Activated T-cell treated with anti-CD3 and anti-CD28 coated beads, Interleukin-2, amount 50 U/mL, for 48 hours (primary cell): ENCODE measurements around the gene SLBP.
A peak's percentile ranks its signal among the peaks of the same experiment; 100 is the strongest.
"Not testable (repeated sequence)": the region's sequence is repeated elsewhere in the genome, so short reads cannot be mapped to it uniquely, and the experiment has no call there.

Source experiments
- DNase-seq, 2 experiments: peaks; one replicate each; pipeline ENCODE4 v3.0.0-alpha.2; 2020

Gene SLBP

GRCh38 chr4:1708581-1708980 is 3.5 kb downstream of the SLBP start:
- no peak for DNase-seq

- DNase-seq = no peak
Observed at GRCh38 chr4:1706358-1706757, 5.8 kb downstream of the SLBP start.

GRCh38 chr4:1705732-1706131 is 6.4 kb downstream of the SLBP start:
- no peak for DNase-seq

- DNase-seq = no peak
Observed at GRCh38 chr4:1703867-1704266, 8.3 kb downstream of the SLBP start.

GRCh38 chr4:1701671-1702070 is 10.4 kb downstream of the SLBP start:
- DNase-seq = not testable (repeated sequence)

GRCh38 chr4:1695913-1696312 is 16.2 kb downstream of the SLBP start:
- no peak for DNase-seq

- peak; percentile 76 to 81 for DNase-seq
Observed at GRCh38 chr4:1693131-1693896, 18.8 kb downstream of the SLBP start.

GRCh38 chr4:1691737-1692373 is 20.3 kb downstream of the SLBP start:
- DNase-seq = no peak

GRCh38 chr4:1690698-1691097 is 21.4 kb downstream of the SLBP start:
- DNase-seq = no peak

- DNase-seq = no peak
Observed at GRCh38 chr4:1686440-1687036, 25.6 kb downstream of the SLBP start.

- DNase-seq = no peak
Observed at GRCh38 chr4:1685235-1686150, 26.6 kb downstream of the SLBP start.

- peak; percentile 96 to 98 for DNase-seq
Observed at GRCh38 chr4:1684506-1685234, 27.4 kb downstream of the SLBP start.

- DNase-seq = peak in 1 of 2 experiments; percentile 51
Observed at GRCh38 chr4:1683736-1684505, 28.2 kb downstream of the SLBP start, which contains the start of gene FAM53A. TSS of gene FAM53A (minus strand) at chr4:1684313. CDS start at chr4:1668741, 15,572 bp downstream.

- DNase-seq = no peak
Observed at GRCh38 chr4:1683261-1683735, 28.8 kb downstream of the SLBP start.

- DNase-seq = no peak
Observed at GRCh38 chr4:1682860-1683259, 29.3 kb downstream of the SLBP start.

GRCh38 chr4:1678244-1678643 is 33.9 kb downstream of the SLBP start:
- DNase-seq = no peak

GRCh38 chr4:1676605-1677525 is 35.3 kb downstream of the SLBP start:
- no peak for DNase-seq

- no peak for DNase-seq
Observed at GRCh38 chr4:1675802-1676137, 36.3 kb downstream of the SLBP start.

- no peak for DNase-seq
Observed at GRCh38 chr4:1675136-1675801, 36.9 kb downstream of the SLBP start.

GRCh38 chr4:1674682-1675081 is 37.4 kb downstream of the SLBP start:
- DNase-seq = no peak
